ENCODE data around the gene NR1H2.
"Not testable (repeated sequence)": the region's sequence is repeated elsewhere in the genome, so short reads cannot be mapped to it uniquely, and the experiment has no call there.

NR1H2 gene

DNA sequence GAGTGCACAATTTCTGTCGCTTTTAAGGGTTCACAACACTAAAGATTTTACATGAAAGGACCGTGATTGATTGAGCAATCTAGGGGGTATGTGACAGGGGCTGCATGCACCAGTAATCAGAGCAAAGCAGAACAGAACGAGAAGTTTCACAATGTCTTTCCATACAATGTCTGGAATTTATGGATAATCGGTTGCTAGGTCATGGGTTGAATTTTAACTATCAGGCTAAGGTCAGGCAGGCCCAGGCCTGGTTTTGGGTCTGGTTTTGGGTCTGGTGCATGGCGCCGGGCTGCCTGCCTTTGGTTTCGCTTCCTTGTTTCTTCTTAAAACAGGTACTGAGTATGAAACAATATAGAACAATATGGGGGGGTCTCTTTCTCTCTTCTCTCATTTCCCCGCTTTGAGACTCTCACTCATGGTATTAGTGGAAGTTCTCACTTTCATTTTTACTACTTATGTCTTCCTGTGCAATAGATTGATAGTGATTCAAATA is 29.1 kb upstream of the NR1H2 start:
- DNase-seq (ENCODE audit: low read depth), result not testable (repeated sequence)

DNA sequence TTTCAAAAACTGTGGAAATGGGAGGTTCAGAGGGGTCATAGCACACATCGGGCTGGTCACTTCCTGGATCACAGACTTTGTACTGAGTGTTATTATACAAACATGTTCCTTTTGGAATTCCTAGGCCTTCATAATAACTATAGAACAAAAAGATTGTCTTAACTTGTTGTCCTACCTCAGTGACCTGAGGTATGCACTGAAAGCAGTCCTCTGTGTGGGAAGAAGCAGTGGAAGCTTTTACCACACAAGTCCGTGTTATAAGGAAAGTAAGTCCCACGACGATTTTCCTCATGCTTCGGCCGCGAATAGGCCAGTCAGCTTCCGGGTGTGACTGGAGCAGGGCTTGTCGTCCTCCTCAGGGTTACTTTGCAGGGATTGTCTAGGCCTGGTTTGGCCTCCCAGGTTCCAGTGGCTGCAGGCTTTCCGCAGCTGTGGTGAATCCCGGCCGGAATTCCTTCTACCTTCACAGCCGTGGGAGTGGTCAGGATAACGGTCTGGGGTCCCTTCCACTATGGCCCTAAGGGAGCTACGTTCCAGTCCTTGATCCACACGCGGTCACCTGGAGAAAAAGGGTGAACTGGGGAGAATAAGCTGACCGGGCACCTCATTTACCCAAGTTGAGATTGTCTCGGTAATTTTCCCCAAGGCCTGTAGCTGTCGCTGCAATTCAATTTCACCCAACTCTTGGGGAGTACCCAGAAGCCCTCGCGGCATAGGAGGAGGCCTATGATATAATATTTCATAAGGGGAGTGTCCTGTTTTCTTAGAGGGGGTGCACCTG is 26.8 kb upstream of the NR1H2 start:
- no peak for DNase-seq (ENCODE audit: low read depth)

- no peak for DNase-seq (ENCODE audit: low read depth)
Observed at GRCh38 chr19:50352242-50352641, 24.0 kb upstream of the NR1H2 start.

DNA sequence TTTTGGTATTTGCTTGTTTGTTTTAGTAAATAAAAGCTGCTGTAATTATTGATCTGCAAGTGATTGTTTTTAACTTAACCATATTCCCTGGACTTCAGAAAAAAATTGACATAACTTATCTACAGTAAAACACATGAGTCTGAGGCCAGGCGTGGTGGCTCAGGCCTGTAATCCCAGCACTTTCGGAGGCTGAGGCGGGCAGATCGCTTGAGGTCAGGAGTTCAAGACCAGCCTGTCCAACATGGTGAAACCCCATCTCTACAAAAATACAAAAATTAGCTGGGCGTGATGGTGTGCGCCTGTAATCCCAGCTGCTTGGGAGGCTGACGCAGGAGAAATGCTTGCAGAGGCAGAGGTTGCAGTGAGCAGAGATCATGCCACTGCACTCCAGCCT is 22.8 kb upstream of the NR1H2 start:
- DNase-seq (ENCODE audit: low read depth), result not testable (repeated sequence)

- no peak for DNase-seq (ENCODE audit: low read depth)
Observed at GRCh38 chr19:50356691-50357177, 19.5 kb upstream of the NR1H2 start.

GRCh38 chr19:50357178-50358100 is 18.8 kb upstream of the NR1H2 start:
- DNase-seq (ENCODE audit: low read depth), result peak; percentile 77

DNA sequence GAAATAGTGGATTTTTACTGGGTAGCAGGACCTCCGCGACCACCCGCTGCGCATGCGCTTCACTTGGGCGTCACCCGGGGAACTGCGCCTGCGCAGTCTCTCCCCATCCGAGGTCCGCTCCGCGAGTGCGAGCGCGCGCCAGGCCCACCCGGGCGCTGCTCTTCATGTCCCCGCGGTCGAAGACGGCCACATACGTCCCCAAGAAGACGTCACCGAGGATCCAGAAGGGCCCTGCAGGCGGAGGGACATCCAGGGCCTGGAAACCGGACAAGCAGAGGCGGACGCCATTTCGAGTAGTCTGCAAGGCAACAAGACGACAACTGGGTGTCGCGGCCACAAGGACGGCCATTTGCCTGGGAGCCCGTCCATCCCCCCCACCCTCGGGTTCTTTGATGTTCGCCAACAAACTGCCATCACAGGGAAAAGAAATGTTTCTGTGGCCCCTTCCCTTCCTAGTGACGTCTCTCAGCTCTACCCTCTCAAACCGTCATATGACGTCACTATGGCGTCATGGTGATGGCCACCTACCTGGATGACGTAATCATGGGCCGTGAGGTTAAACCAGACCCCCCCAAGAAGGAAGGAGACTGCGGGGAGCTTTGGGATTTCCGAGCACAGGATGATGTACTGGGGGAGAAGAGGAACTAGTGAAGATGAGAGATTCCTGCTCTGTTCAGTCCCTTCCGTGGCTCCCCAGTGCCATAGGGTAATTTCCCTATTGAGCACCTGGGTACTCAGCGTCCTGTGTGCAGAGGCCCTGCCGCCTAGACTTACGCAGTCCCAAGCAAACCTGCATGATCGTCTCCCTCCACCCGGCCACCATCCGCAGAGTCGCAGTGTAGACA is 17.6 kb upstream of the NR1H2 start:
- peak; percentile 55 for DNase-seq (ENCODE audit: low read depth)

DNA sequence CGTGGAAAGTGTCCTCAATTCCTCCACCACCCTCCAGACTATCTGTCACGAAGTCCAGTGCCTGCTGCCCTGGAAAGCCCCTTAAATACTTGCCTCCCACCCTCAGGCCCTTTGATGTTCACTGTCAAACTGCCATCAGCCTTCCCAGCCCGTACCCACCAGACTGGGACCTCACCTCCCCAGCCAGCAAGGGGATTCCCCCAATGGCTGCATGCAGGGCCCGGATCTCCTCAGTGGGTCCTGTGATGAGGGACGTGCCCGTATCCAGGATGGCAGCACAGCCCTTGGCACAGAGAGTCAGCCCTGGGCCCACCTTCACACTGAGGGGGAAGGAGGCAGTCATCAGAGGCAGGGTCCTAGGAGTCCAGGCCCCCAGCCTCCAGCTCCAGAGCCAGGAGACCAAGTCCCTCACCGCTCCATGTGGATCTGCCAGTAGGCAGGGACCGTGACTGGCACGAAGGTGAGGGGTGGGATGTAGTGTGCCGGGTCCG is 16.9 kb upstream of the NR1H2 start:
- DNase-seq (ENCODE audit: low read depth), result no peak

DNA sequence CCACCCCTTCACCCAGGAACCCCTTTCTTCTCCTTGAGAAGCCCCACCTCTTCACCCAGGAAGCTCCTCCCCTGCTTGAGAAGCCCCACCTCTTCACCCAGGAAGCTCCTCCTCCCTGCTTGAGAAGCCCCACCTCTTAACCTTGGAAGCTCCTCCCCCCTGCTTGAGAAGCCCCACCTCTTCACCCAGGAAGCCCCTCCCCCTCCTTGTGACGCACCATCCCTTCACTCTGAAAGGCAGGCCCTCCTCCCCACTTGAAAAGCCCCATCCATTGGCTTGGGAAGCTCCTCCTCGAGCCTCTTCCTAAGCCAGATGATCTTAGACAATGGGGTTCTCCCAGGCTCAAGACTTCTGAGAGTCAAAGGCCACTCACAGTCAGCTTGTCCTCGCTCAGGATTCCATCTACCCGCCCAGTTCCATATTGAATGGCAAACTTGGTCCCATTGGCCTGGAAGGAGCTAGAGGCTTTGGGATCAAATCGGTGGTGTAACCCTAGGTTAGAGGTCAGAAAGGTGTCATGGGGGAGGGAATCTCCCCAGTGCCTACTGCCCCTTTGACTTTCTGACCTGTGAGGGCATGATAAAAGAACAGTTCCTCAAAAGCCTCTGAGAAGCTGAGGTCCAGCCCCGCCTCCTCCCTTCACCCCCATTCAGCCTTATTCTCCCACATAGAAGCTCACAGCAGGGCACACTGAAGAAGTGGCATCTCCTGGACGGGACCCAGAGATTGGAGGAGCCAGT is 14.8 kb upstream of the NR1H2 start:
- DNase-seq (ENCODE audit: low read depth), result no peak

DNA sequence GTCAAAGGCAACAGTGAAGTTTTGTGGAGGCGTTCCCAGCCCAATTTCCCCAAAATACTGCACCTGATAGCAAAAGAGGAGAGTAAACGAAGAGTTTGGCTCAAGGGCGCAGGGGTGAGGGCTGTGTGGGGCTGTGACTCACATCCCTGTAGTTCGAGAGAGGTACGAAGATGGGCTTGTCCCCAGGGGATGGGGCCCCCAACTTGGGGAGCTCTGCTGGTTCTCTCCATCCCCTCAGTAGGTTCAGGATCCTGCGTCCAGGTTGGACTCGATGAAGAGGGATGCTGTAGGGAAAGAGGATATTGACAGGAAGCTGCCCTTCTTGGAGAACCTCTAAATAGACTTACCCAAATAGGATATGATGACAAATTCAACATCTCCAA is 14.2 kb upstream of the NR1H2 start:
- no peak for DNase-seq (ENCODE audit: low read depth)

DNA sequence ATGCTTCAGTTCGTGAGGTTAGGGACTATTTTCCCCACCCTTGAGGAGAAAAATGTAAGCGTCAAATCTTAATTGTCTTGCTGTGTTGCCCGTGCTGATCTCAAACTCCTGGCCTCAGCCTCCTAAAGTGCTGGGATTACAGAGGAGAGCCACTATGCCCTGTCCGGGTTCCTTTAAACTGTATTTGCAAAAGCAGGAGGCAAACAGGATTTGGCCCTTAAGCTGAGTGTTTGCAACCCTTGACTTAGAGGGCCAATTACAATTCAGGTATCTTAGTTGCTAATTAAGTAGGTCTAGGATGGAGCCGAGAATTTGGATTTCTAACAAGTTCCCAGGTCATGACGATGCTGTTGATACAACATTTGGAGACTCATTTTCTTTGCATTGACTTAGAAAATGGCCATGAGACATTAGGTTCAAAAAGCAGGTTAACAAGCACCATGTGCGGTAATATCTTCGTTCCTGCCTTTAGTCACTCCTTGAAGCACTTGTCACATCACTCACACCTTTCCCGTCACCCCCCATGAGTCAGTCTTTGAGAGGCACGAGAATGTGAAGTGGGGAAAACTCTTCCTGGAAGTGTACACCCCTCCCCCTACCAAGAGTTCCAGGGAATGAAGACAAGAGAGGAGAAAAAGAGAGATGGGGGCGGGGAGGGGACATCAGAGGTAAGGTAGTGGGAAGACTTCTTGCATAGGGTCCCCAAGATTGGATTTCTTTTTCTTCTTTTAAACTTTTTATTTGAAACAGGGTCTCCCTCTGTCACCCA is 13.4 kb upstream of the NR1H2 start:
- DNase-seq (ENCODE audit: low read depth), result no peak

DNA sequence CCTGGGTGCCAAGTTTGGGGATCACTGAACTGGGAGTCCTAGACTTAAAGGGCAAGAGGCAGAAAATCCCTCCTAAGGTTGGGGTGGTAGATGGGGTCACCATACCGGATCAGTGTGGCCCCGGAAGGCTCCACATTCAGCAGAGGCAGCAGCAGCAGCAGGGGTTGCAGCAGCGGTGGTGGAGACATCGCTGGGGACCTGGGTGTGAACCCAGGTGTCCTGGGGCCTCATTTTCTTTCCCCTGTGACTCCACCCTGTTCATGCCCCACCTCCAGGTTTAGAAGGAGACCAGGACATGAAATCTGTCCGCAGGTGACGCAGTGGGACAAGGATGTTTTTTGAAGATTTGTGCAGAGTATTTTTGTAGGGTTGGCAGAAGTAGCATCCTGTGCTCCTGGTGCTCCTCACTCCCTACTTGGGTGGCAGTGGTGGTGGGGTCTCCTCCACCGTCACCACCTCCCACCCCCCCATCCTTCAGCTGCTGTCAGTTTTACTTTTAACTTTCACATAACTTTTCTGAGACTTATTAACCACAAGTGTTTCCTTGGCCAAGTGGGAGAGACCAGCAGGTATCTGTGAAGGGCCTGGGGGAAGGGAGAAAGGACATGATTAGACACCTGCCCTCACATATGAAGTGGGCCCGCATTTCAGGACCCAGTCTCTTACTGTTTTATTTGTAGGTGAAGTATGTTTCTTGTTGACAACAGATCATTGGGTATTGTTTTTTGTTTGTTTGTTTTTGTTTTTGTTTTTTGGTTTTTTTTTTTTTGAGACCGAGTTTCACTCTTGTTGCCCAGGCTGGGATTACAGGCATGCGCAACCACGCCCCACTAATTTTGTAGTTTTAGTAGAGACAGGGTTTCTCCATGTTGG is 10.6 kb upstream of the NR1H2 start, which contains the start of gene NAPSA:
TSS of gene NAPSA (minus strand) at position 206 of the 873 bp plus-strand sequence. CDS start at position 188, 18 bp downstream.
- no peak for DNase-seq (ENCODE audit: low read depth)

DNA sequence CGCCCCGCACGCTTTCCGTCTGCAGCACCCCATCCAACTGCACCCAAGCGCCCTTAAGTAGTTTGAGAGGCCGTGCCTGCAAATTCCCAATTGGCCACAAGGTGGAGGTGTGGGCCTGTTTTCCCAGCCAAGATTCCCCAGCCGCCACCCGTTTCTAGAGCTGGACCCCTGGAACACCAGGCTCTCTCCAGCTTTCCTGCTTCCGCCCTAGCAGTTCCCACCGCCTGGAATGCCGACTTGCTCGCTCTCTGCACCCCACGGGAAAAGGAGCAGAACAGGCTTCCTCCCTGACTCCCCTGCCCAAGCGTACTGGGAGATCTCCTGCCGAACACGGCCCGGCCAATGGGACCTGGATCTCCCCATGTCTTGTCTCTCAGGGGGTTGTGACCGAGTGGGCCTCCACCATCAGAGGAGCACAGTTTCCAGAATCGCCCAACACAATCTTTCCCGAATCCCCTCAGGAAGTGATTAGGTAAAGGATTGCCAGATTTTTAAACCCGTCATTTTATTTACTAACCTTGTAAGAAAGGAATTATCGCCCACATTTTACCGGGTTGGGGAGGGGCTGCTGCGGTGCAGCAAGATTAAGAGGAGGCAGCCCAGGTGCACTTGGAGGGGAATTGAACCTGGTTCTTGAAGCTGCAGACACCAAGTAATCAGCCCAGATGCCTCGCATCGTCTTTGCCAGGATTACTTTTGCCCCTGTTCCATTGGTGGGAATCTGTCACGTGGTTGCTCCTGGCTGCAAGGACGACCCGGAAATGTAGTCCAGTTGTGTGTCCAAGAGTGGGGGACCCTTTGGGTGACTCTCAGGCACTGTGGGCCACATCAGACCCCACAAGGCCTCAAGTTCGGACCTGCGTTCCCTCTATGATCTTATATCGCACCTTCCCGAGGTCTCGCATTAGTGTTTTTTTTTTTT is 7.3 kb upstream of the NR1H2 start:
- peak; percentile 61 for DNase-seq (ENCODE audit: low read depth)

DNA sequence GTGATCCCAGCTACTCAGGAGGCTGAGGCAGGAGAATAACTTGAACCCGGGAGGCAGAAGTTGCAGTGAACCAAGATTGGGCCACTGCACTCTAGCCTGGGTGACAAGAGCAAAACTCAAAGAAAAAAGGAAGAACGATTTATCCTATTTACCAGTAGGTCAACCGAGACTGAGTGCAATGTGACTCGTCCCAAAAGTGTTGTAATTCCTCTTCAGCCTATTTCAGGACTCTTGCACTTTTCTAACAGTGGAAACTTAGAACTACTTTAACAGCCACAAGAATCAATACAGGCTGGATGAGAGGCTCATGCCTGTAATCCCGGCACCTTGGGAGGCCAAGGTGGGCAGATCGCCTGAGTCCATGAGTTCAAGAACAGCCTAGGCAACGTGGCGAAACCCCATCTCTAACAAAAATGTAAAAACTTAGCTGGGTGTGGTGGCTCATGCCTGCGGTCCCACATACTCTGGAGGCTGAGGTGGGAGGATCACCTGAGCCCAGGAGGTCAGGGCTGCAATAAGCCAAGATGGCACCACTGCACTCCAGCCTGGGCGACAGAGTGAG is 4.3 kb upstream of the NR1H2 start:
- DNase-seq (ENCODE audit: low read depth), result no peak

DNA sequence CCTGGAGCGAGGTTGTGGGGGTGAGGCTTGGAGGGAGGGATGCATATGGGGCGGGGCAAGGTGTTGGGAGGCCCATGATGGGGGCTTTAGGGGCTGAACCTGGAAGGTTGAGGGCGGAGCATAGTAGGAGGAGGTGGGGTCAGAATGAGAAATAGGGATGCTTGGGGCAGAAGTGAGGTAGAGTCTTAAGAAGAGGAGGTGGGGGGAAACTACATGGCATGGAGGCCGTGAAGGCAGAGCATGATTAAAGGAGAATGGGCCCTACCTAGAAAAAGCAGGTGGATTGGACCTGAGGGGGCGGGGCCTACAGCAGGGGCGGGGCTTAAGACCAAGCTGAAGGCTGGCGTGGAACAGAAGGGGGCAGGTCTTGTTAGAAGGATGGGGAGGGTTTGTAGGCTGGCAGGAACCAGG is 799 bp downstream of the NR1H2 start:
- DNase-seq (ENCODE audit: low read depth), result no peak

GRCh38 chr19:50377517-50377916 is 1.3 kb downstream of the NR1H2 start:
- DNase-seq (ENCODE audit: low read depth), result no peak

DNA sequence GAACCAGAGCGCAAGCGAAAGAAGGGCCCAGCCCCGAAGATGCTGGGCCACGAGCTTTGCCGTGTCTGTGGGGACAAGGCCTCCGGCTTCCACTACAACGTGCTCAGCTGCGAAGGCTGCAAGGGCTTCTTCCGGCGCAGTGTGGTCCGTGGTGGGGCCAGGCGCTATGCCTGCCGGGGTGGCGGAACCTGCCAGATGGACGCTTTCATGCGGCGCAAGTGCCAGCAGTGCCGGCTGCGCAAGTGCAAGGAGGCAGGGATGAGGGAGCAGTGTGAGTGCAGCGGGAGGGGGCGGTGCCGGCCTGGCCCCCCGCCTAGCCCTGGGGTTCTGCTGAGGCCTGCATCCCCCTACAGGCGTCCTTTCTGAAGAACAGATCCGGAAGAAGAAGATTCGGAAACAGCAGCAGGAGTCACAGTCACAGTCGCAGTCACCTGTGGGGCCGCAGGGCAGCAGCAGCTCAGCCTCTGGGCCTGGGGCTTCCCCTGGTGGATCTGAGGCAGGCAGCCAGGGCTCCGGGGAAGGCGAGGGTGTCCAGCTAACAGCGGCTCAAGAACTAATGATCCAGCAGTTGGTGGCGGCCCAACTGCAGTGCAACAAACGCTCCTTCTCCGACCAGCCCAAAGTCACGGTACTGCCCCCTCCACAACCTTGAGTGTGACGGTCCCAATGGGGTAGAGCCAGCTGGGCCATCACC is 2.1 kb downstream of the NR1H2 start:
- DNase-seq (ENCODE audit: low read depth), result no peak

Measured in stimulated activated CD8-positive, alpha-beta memory T cell treated with anti-CD3 and anti-CD28 coated beads, Interleukin-7, amount 100 ng/mL, for 24 hours (primary cell).